ENCODE data around the gene MIER3. TPM values are rescaled to one million over a fixed set of nuclear protein-coding genes. Genes with fewer than 3 reads are reported as not detected.

Gene MIER3
- total RNA-seq, 4 donors from 2014 or later: 8.8 to 111 (median 60.8) TPM

DNA sequence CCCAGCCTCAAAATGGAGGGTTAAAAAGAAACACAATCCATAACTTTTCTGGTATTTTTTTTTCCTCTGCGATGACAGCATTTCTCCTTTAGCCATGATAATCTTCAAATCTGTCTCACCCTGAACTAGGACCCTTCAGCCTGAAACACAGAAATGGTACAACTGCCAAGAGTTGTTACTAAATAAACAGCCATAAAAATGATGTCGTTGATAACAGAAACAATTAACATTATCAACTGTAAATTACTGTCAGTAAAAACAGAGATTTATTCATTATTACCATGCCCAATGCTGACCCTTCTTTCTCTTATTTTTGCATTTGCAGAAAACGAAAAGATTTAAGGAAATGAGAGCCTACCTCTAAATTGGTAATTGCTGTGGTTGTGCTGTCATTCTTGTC lies 19.4 kb upstream of the MIER3 start:
- no peak for DNase-seq
- no peak for TF ChIP-seq POLR2A (IDR thresholded peaks at IDR 0.05)
- TF ChIP-seq, protein P1, sequence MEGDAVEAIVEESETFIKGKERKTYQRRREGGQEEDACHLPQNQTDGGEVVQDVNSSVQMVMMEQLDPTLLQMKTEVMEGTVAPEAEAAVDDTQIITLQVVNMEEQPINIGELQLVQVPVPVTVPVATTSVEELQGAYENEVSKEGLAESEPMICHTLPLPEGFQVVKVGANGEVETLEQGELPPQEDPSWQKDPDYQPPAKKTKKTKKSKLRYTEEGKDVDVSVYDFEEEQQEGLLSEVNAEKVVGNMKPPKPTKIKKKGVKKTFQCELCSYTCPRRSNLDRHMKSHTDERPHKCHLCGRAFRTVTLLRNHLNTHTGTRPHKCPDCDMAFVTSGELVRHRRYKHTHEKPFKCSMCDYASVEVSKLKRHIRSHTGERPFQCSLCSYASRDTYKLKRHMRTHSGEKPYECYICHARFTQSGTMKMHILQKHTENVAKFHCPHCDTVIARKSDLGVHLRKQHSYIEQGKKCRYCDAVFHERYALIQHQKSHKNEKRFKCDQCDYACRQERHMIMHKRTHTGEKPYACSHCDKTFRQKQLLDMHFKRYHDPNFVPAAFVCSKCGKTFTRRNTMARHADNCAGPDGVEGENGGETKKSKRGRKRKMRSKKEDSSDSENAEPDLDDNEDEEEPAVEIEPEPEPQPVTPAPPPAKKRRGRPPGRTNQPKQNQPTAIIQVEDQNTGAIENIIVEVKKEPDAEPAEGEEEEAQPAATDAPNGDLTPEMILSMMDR (IDR thresholded peaks at IDR 0.05): no peak
- no peak for TF ChIP-seq POLR2AphosphoS5 (IDR thresholded peaks at IDR 0.05)
- TF ChIP-seq EP300 (IDR thresholded peaks at IDR 0.05; ENCODE audit: low read depth): no peak
- H3K9me3 ChIP-seq: no peaks in the 10 kb centered on the region
- no peak overlapping the region for H3K27ac ChIP-seq
- H3K36me3 ChIP-seq: no peaks in the 10 kb centered on the region
- in situ Hi-C loops (cut with MboI; ENCODE audit: low pct_ligation_motif_present in 1 of 4, low pct_unique_long_range_greater_than_20kb in 1 of 4, low sequenced_read_pairs in 3 of 4) (no loop called here), intact Hi-C loops (cut with DNase I; ENCODE audit: low total_unique reads) (no loop called here)
- H3K4me3 ChIP-seq: no peak overlapping the region
- no peaks in the 10 kb centered on the region for H3K27me3 ChIP-seq
- H3K4me1 ChIP-seq: peaks cover 0 to 11% (median 0%) of the 10 kb centered on the region in 4 donors
- WGBS, 2 donors (ENCODE audit: low coverage in 1 of 2): 26 to 27% methylated on average over 3 of the region's 3 CpGs

DNA sequence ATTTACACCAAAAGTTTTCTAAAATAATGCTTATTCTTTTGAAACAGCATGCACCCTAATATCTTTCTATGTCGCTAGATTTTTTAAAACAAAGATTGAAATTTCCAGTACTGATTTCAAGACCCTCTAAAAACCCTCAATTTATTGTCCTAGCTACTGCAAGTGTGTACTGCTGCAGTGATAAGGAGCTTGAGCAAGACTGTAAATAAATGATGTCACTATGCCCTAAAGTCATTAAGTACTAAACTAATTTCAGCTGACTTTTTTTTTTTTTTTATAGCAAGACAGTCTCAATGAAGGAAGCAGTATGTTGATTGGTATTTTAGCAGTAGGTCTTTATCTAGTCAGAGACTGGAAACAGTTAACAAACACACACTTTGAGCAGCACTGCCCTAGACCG lies 12.2 kb upstream of the MIER3 start:
- H3K4me1 ChIP-seq: peaks cover 0 to 30% (median 7%) of the 10 kb centered on the region in 4 donors
- no peak for DNase-seq
- WGBS, 2 donors (ENCODE audit: low coverage in 1 of 2): 31 to 59% methylated on average over 2 of the region's 2 CpGs

DNA sequence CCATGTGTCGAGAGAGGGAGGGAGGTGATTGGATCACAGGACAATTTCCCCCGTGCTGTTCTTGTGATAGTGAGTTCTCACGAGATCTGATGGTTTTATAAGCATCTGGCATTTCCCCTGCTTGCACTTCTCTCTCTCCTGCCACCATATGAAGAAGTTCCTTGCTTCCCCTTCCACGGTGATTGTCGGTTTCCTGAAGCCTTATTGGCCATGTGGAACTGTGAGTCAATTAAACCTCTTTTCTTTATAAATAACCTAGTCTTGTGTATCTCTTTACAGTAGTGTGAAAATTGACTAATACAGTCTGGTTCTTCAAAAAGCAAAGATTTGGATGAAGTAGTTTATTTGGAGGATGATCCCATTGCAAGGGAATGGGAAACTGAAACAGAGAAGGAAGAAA lies 11.3 kb upstream of the MIER3 start:
- in situ Hi-C loops (cut with MboI; ENCODE audit: low pct_ligation_motif_present in 1 of 4, low pct_unique_long_range_greater_than_20kb in 1 of 4, low sequenced_read_pairs in 3 of 4): no loop called here
- 66 to 76% methylated on average over 3 to 5 of the region's 5 CpGs for WGBS, 2 donors (ENCODE audit: low coverage in 1 of 2)

More for the DNA sequence above, 12.2 kb upstream of the MIER3 start:
- H3K9me3 ChIP-seq: no peaks in the 10 kb centered on the region
- intact Hi-C loops (cut with DNase I; ENCODE audit: low total_unique reads) (no loop called here), in situ Hi-C loops (cut with MboI; ENCODE audit: low pct_ligation_motif_present in 1 of 4, low pct_unique_long_range_greater_than_20kb in 1 of 4, low sequenced_read_pairs in 3 of 4) (no loop called here)
- peaks cover 4% of the 10 kb centered on the region for H3K27me3 ChIP-seq
- TF ChIP-seq, protein P1 (IDR thresholded peaks at IDR 0.05): peak in 3 of 5 experiments; percentile 14 to 44 (median 31)
- TF ChIP-seq POLR2A (IDR thresholded peaks at IDR 0.05) (no peak), POLR2AphosphoS5 (IDR thresholded peaks at IDR 0.05) (peak in 1 of 3 donors; percentile 35)
- no peak overlapping the region for H3K4me3 ChIP-seq
- no peaks in the 10 kb centered on the region for H3K36me3 ChIP-seq
- peak overlapping the region; percentile 31 to 68 (median 60) for H3K27ac ChIP-seq

DNA sequence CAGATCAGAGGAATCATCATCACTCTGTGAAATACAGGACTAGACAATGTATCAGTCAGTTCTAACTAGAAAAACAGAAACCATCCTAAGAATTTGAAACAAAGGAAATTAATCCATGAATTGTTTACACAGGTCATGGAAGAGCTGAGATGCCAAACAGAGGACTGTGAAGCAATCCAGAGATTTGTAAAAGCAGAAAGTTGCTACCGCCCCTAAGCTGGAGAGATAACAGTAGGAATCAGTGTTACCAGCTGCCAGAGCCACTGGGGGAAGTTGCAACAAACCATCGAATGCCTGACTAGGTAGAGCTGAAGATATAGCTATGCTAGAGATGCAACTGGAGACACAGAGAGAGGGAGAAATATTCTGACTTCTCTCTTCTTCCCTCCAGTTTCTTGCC lies 10.4 kb upstream of the MIER3 start:
- DNase-seq: no peak
- no peak overlapping the region for H3K4me3 ChIP-seq
- H3K27me3 ChIP-seq: peaks cover 5% of the 10 kb centered on the region
- no peak overlapping the region for H3K27ac ChIP-seq
- H3K36me3 ChIP-seq: no peaks in the 10 kb centered on the region
- peaks cover 0 to 47% (median 18%) of the 10 kb centered on the region in 4 donors for H3K4me1 ChIP-seq
- WGBS, 2 donors (ENCODE audit: low coverage in 1 of 2): 32% methylated on average over 2 of the region's 2 CpGs; no CpG with 5 or more reads in 1 of the 2 donors
- in situ Hi-C loops (cut with MboI; ENCODE audit: low pct_ligation_motif_present in 1 of 4, low pct_unique_long_range_greater_than_20kb in 1 of 4, low sequenced_read_pairs in 3 of 4) (no loop called here), intact Hi-C loops (cut with DNase I; ENCODE audit: low total_unique reads) (no loop called here)
- TF ChIP-seq POLR2A (IDR thresholded peaks at IDR 0.05): no peak
- TF ChIP-seq POLR2AphosphoS5 (IDR thresholded peaks at IDR 0.05): no peak
- TF ChIP-seq EP300 (IDR thresholded peaks at IDR 0.05; ENCODE audit: low read depth): no peak
- TF ChIP-seq, protein P1 (IDR thresholded peaks at IDR 0.05): no peak
- no peaks in the 10 kb centered on the region for H3K9me3 ChIP-seq

More for the DNA sequence above, 11.3 kb upstream of the MIER3 start:
- H3K4me3 ChIP-seq: no peak overlapping the region
- H3K4me1 ChIP-seq: peaks cover 0 to 40% (median 11%) of the 10 kb centered on the region in 4 donors
- H3K27me3 ChIP-seq: peaks cover 5% of the 10 kb centered on the region
- intact Hi-C loops (cut with DNase I; ENCODE audit: low total_unique reads): no loop called here
- DNase-seq: no peak
- H3K9me3 ChIP-seq: no peaks in the 10 kb centered on the region
- H3K36me3 ChIP-seq: no peaks in the 10 kb centered on the region
- peak overlapping the region in 3 of 4 donors; percentile 55 to 68 (median 61) for H3K27ac ChIP-seq
- TF ChIP-seq, protein P1 (IDR thresholded peaks at IDR 0.05): no peak
- TF ChIP-seq POLR2A (IDR thresholded peaks at IDR 0.05) (no peak), EP300 (IDR thresholded peaks at IDR 0.05; ENCODE audit: low read depth) (no peak), POLR2AphosphoS5 (IDR thresholded peaks at IDR 0.05) (no peak)

Measured in transverse colon (tissue), 4 donors.